Retinal pigment epithelial cell (primary cell): ENCODE measurements around the gene SOSTDC1.

Experiments
- DNase-seq: peaks from one replicate; pipeline ENCODE4 v3.0.0-alpha.2; 2010; ENCODE audit warnings: low read depth
- H3K4me3 ChIP-seq: 2 replicates; pipeline ENCODE4 v1.5.1; 2011; ENCODE audit warnings: mild to moderate bottlenecking, low read length, control low read depth, moderate library complexity
- CTCF ChIP-seq: conservative IDR thresholded peaks from 2 replicates; pipeline ENCODE4 v1.5.1; 2011; ENCODE audit warnings: low read depth, low read length, control low read depth, inconsistent platforms

The SOSTDC1 gene

GRCh38 chr7:16438988-16439387 lies 26.6 kb downstream of the SOSTDC1 start:
- TF ChIP-seq CTCF: no peak
- no peak overlapping the region for H3K4me3 ChIP-seq
- DNase-seq: no peak

- DNase-seq: no peak
- TF ChIP-seq CTCF: no peak
- H3K4me3 ChIP-seq: no peak overlapping the region
These were observed 29.2 kb downstream of the SOSTDC1 start for GRCh38 chr7:16436306-16436705.

GRCh38 chr7:16433568-16434122 lies 31.9 kb downstream of the SOSTDC1 start:
- no peak for DNase-seq
- H3K4me3 ChIP-seq: no peak overlapping the region
- TF ChIP-seq CTCF: no peak

- no peak overlapping the region for H3K4me3 ChIP-seq
- DNase-seq: no peak
- no peak for TF ChIP-seq CTCF
These were observed 33.2 kb downstream of the SOSTDC1 start for GRCh38 chr7:16432425-16432731.

GRCh38 chr7:16431646-16432424 lies 33.7 kb downstream of the SOSTDC1 start:
- TF ChIP-seq CTCF: peak; percentile 49
- H3K4me3 ChIP-seq: no peak overlapping the region
- no peak for DNase-seq

GRCh38 chr7:16430133-16430532 lies 35.4 kb downstream of the SOSTDC1 start:
- no peak overlapping the region for H3K4me3 ChIP-seq
- peak; percentile 90 for DNase-seq
- no peak for TF ChIP-seq CTCF

GRCh38 chr7:16428672-16429071 lies 36.9 kb downstream of the SOSTDC1 start:
- DNase-seq: peak; percentile 37
- no peak overlapping the region for H3K4me3 ChIP-seq
- TF ChIP-seq CTCF: no peak
